Endothelial cell of umbilical vein (primary cell): ENCODE results near the gene ZNF511.

Experiments used
- GATA2 ChIP-seq: IDR thresholded peaks from 2 replicates; pipeline ENCODE4 v1.7.0; 2011; ENCODE audit warnings: low read depth, mild to moderate bottlenecking, moderate library complexity, mixed read lengths, low read length; ENCODE audit not compliant: insufficient read length, insufficient read depth
- POLR2A ChIP-seq: IDR thresholded peaks from 2 replicates; pipeline ENCODE4 v1.6.1; 2012; ENCODE audit warnings: low read depth, mild to moderate bottlenecking, control low read depth, low read length

DNA sequence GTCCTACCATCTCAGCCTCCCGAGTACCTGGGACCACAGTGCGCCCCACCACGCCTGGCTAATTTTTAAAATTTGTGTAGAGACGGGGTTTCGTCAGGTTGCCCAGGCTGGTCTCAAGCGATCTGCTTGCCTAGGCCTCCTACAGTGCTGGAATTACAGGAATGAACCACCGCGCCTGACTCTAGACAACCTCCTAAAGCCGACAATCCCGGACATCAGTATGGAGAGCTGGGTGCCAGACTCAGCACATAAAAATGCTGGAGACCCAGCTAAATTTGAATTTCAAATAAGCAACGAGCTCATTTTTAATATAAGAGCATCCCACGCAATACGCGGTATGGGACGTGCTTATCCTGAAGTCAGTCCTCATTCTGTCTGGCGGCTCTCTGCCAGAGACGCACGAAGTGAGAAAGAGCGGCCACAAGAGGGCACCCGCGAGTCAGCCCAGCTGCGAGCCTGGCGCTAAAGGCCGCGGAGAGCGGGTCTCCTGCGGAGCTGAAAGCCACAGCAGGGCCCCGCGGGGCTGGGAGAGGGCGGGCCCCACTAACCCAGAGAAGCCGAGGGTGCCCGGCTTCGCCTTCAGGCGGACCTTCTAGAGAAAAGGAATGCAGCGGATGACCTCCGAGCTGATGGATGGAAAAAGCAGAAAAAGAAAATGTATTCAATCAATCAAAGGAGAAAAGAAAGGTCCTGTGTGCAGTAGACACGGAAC is 20.9 kb downstream of the ZNF511 start:
- TF ChIP-seq GATA2 (no peak), POLR2A (no peak)
